ENCODE measurements around the gene ANKRD16. TPM values are rescaled to one million over a fixed set of nuclear protein-coding genes. Genes with fewer than 3 reads are reported as not detected.
"Not testable (repeated sequence)": the region's sequence is repeated elsewhere in the genome, so short reads cannot be mapped to it uniquely, and the experiment has no call there.

ANKRD16 gene
- total and polyA plus RNA-seq, 7 donors, result 1.6 to 11.4 (median 8.6) TPM

GRCh38 chr10:5831446-5831782 is 58.3 kb downstream of the ANKRD16 start:
- TF ChIP-seq CTCF (IDR thresholded peaks at IDR 0.05) (no peak), POLR2AphosphoS5 (IDR thresholded peaks at IDR 0.05) (no peak), POLR2A (IDR thresholded peaks at IDR 0.05) (no peak), EP300 (IDR thresholded peaks at IDR 0.05) (no peak)
- no peak overlapping the region for H3K4me3 ChIP-seq
- WGBS, 2 donors, result 93 to 95% methylated on average over 8 of the region's 8 CpGs
- intact Hi-C loops (cut with DNase I), result no loop called here
- no peak overlapping the region for H3K27ac ChIP-seq
- H3K9me3 ChIP-seq, result no peaks in the 10 kb centered on the region
- H3K27me3 ChIP-seq, result no peaks in the 10 kb centered on the region
- H3K4me1 ChIP-seq, result no peaks in the 10 kb centered on the region
- DNase-seq, result no peak
- no peaks in the 10 kb centered on the region for H3K36me3 ChIP-seq

- Histone ChIP-seq H3K4me1 (no peaks in the 10 kb centered on the region), H3K27me3 (no peaks in the 10 kb centered on the region), H3K27ac (no peak overlapping the region), H3K4me3 (no peak overlapping the region), H3K36me3 (no peaks in the 10 kb centered on the region), H3K9me3 (no peaks in the 10 kb centered on the region)
- intact Hi-C loops (cut with DNase I), result no loop called here
- no peak for TF ChIP-seq CTCF (IDR thresholded peaks at IDR 0.05)
- TF ChIP-seq POLR2A (IDR thresholded peaks at IDR 0.05), result no peak
- no peak for TF ChIP-seq POLR2AphosphoS5 (IDR thresholded peaks at IDR 0.05)
- no peak for TF ChIP-seq EP300 (IDR thresholded peaks at IDR 0.05)
- 83 to 85% methylated on average over 14 of the region's 14 CpGs for WGBS, 2 donors
- peak; percentile 43 for DNase-seq
Measured at GRCh38 chr10:5830629-5831445, 58.9 kb downstream of the ANKRD16 start.

DNA sequence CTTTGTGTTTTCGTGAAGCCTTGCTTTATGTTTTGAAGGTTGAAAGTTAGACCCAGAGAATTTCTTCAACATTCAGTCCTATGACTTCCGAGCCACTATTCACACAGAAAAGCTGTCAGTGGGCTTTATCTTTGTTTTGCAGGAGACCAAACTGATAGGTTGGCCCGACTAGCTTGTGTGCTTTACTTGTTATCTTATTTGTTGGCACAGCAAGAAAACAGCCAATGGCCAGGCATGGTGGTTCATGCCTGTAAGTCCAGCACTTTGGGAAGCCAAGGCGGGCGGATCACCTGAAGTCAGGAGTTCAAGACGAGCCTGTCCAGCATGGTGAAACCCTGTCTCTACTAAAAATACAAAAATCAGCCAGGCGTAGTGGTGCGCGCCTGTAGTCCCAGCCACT is 60.4 kb downstream of the ANKRD16 start:
- peak; percentile 28 for DNase-seq
- Histone ChIP-seq H3K36me3 (no peaks in the 10 kb centered on the region), H3K27me3 (no peaks in the 10 kb centered on the region), H3K27ac (no peak overlapping the region), H3K9me3 (no peaks in the 10 kb centered on the region), H3K4me3 (no peak overlapping the region), H3K4me1 (no peaks in the 10 kb centered on the region)
- intact Hi-C loops (cut with DNase I), result no loop called here
- WGBS, 2 donors, result 91 to 95% methylated on average over 9 of the region's 9 CpGs
- TF ChIP-seq POLR2A (IDR thresholded peaks at IDR 0.05) (no peak), CTCF (IDR thresholded peaks at IDR 0.05) (no peak), POLR2AphosphoS5 (IDR thresholded peaks at IDR 0.05) (no peak), EP300 (IDR thresholded peaks at IDR 0.05) (no peak)

DNA sequence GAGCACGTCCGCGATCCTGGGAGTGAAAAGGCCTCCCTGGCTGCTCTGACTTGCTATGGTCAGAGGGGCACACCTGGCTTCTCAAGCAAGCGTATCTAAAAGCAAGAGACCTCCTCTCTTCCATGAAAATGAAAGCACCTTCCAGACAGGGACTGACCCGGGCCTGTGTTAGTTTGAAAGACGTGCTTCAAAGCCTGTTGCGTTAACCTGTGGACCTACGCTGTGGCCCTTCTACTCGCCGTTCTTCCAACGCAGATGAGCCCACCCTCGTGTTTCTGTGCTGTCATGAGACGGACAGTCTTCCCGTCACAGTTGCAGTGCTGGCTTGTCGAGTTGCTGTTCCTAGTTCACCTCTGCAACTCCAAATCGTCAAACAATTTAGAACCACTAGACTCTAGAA is 61.0 kb downstream of the ANKRD16 start:
- Histone ChIP-seq H3K9me3 (no peaks in the 10 kb centered on the region), H3K36me3 (no peaks in the 10 kb centered on the region), H3K27ac (no peak overlapping the region), H3K4me3 (no peak overlapping the region), H3K27me3 (no peaks in the 10 kb centered on the region), H3K4me1 (no peaks in the 10 kb centered on the region)
- WGBS, 2 donors, result 93 to 94% methylated on average over 16 of the region's 16 CpGs
- no peak for TF ChIP-seq EP300 (IDR thresholded peaks at IDR 0.05)
- no peak for TF ChIP-seq POLR2AphosphoS5 (IDR thresholded peaks at IDR 0.05)
- TF ChIP-seq CTCF (IDR thresholded peaks at IDR 0.05), result no peak
- no peak for TF ChIP-seq POLR2A (IDR thresholded peaks at IDR 0.05)
- intact Hi-C loops (cut with DNase I), result no loop called here
- peak; percentile 20 for DNase-seq

DNA sequence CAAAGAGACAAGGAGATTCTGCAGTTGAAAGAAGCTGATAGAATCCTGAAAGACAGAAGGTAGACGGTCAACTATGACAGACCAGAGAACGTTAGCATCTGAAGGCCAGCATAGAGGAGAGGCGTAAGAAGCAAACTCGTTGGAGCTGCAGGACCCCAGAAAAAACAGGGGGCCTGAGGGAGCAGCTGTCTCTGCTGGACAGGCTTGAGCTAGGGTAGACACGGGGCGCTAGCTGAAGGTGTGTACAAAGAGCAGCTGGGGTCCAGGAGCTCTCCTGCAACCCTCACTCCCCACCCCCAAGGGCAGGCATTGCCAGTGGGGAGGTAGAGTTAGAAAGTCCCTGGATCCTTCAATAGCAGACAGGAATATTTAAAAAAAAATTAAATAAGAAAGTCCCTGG is 61.9 kb downstream of the ANKRD16 start:
- Histone ChIP-seq H3K4me1 (no peaks in the 10 kb centered on the region), H3K27me3 (no peaks in the 10 kb centered on the region), H3K27ac (no peak overlapping the region), H3K9me3 (no peaks in the 10 kb centered on the region), H3K4me3 (no peak overlapping the region), H3K36me3 (no peaks in the 10 kb centered on the region)
- intact Hi-C loops (cut with DNase I), result no loop called here
- DNase-seq, result peak; percentile 34
- TF ChIP-seq POLR2A (IDR thresholded peaks at IDR 0.05) (no peak), EP300 (IDR thresholded peaks at IDR 0.05) (no peak), POLR2AphosphoS5 (IDR thresholded peaks at IDR 0.05) (no peak), CTCF (IDR thresholded peaks at IDR 0.05) (no peak)
- WGBS, 2 donors, result 89 to 90% methylated on average over 6 of the region's 6 CpGs

DNA sequence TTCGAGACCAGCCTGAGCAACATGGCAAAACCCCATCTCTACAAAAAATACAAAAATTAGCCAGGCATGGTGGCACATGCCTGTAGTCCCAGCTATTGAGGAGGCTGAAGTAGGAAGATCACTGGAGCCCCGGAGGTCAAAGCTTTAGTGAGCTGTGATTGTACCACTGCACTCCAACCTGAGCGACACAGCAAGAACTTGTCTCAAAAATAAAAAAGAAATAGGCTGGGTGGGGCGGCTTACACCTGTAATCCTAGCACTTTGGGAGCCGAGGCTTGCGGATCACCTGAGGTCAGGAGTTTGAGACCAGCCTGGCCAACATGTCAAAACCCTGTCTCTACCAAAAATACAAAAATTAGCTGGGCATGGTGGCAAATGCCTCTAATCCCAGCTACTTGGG is 63.2 kb downstream of the ANKRD16 start:
- 93 to 96% methylated on average over 6 of the region's 6 CpGs for WGBS, 2 donors
- H3K36me3 ChIP-seq; H3K27me3 ChIP-seq; H3K27ac ChIP-seq; H3K4me1 ChIP-seq; H3K9me3 ChIP-seq; intact Hi-C loops (cut with DNase I); H3K4me3 ChIP-seq: not testable (repeated sequence)
- peak; percentile 17 for DNase-seq
